CD8-positive, alpha-beta memory T cell (primary cell): Measurements from ENCODE around the gene LARP7. TPM values are rescaled to one million over a fixed set of nuclear protein-coding genes. Genes with fewer than 3 reads are reported as not detected.
A peak's percentile ranks its signal among the peaks of the same experiment; 100 is the strongest.

Experiments
- CTCF ChIA-PET: fragments of 350-600 bp; sonication (Branson Sonifier 250); formaldehyde crosslinking; loops from one replicate; lab custom pipeline; 2021; ENCODE audit warnings: antibody characterized with exemption; lab: Charles Lee
- POLR2A ChIA-PET: fragments of 350-600 bp; sonication (Branson Sonifier 250); formaldehyde crosslinking; loops from one replicate; lab custom pipeline; 2021; ENCODE audit warnings: antibody characterized with exemption; lab: Charles Lee
- DNase-seq, 5 donors: peaks; one replicate each; pipeline versions ENCODE4 v3.0.0 to v3.0.0-alpha.2; 2020 to 2022; ENCODE audit warnings: mixed read lengths in 1 of 5
- H3K27ac ChIP-seq: one replicate; pipeline ENCODE4 v1.7.0; 2013; ENCODE audit warnings: low read depth, mild to moderate bottlenecking, low read length, moderate library complexity
- H3K27me3 ChIP-seq: 2 replicates; pipeline ENCODE4 v1.7.0; 2013; ENCODE audit warnings: low read length, mild to moderate bottlenecking; ENCODE audit not compliant: insufficient read depth, poor library complexity, severe bottlenecking
- H3K36me3 ChIP-seq: 2 replicates; pipeline ENCODE4 v1.7.0; 2013; ENCODE audit warnings: mild to moderate bottlenecking, low read length, moderate library complexity; ENCODE audit not compliant: insufficient read depth
- H3K4me1 ChIP-seq: 2 replicates; pipeline ENCODE4 v1.7.0; 2013; ENCODE audit warnings: mild to moderate bottlenecking, low read length, moderate library complexity; ENCODE audit not compliant: insufficient read depth
- H3K4me3 ChIP-seq: 2 replicates; pipeline ENCODE4 v1.7.0; 2013; ENCODE audit warnings: mild to moderate bottlenecking, low read length
- H3K9me3 ChIP-seq: 2 replicates; pipeline ENCODE4 v1.7.0; 2013; ENCODE audit warnings: mild to moderate bottlenecking, low read length
- H3K27ac Mint-ChIP-seq, 8 donors: one replicate each; pipeline ENCODE4 v1.8.0; 2020 to 2021; ENCODE audit warnings: mixed read lengths in 8 of 8, mild to moderate bottlenecking in 6 of 8, inconsistent platforms in 3 of 8, moderate library complexity in 3 of 8
- H3K27me3 Mint-ChIP-seq, 2 donors: one replicate each; pipeline ENCODE4 v1.8.0; 2020 to 2021; ENCODE audit warnings: mixed read lengths in 2 of 2, mild to moderate bottlenecking in 1 of 2, moderate library complexity in 1 of 2
- H3K36me3 Mint-ChIP-seq, 3 donors: one replicate each; pipeline ENCODE4 v1.8.0; 2020 to 2021; ENCODE audit warnings: mixed read lengths in 3 of 3, inconsistent platforms in 1 of 3, mild to moderate bottlenecking in 1 of 3
- H3K4me1 Mint-ChIP-seq, 3 donors: one replicate each; pipeline ENCODE4 v1.8.0; 2020 to 2021; ENCODE audit warnings: mixed read lengths in 3 of 3, inconsistent platforms in 1 of 3, mild to moderate bottlenecking in 1 of 3
- H3K4me3 Mint-ChIP-seq, 7 donors: one replicate each; pipeline ENCODE4 v1.8.0; 2020 to 2021; ENCODE audit warnings: mixed read lengths in 7 of 7, mild to moderate bottlenecking in 6 of 7, moderate library complexity in 4 of 7, inconsistent platforms in 2 of 7
- H3K9me3 Mint-ChIP-seq, 5 donors: one replicate each; pipeline ENCODE4 v1.8.0; 2020 to 2022; ENCODE audit warnings: mixed read lengths in 5 of 5, mild to moderate bottlenecking in 3 of 5, moderate library complexity in 2 of 5, inconsistent platforms in 1 of 5
- polyA plus RNA-seq: library from polyadenylated mRNA; unstranded; fragments of 300-500 nt; fragmentation: Illumina TruSeq; gene quantifications from one replicate; pipeline ENCODE4 v1.2.3, GENCODE V29; 2021
- total RNA-seq, 2 experiments: library from RNA; stranded (reverse); gene quantifications; one replicate each; pipeline ENCODE4 v1.2.3, GENCODE V29; 2021

The LARP7 gene
- total and polyA plus RNA-seq, 3 experiments from 2014 or later = 46.1 to 51.4 (median 48.5) TPM

GRCh38 chr4:112677519-112678091 is 40.7 kb downstream of the LARP7 start:
- Histone ChIP-seq H3K27me3 (no peaks in the 10 kb centered on the region), H3K4me1 (no peaks in the 10 kb centered on the region), H3K27ac (no peak overlapping the region), H3K4me3 (no peak overlapping the region), H3K36me3 (no peaks in the 10 kb centered on the region), H3K9me3 (no peaks in the 10 kb centered on the region)
- no peaks in the 10 kb centered on the region for H3K9me3 Mint-ChIP-seq
- peaks cover 0 to 8% of the 10 kb centered on the region in 2 donors for H3K27me3 Mint-ChIP-seq
- POLR2A ChIA-PET = no interaction called here
- no peaks in the 10 kb centered on the region for H3K36me3 Mint-ChIP-seq
- no peak overlapping the region for H3K27ac Mint-ChIP-seq
- CTCF ChIA-PET = no interaction called here
- H3K4me3 Mint-ChIP-seq = no peak overlapping the region
- no peaks in the 10 kb centered on the region for H3K4me1 Mint-ChIP-seq
- no peak for DNase-seq

DNA sequence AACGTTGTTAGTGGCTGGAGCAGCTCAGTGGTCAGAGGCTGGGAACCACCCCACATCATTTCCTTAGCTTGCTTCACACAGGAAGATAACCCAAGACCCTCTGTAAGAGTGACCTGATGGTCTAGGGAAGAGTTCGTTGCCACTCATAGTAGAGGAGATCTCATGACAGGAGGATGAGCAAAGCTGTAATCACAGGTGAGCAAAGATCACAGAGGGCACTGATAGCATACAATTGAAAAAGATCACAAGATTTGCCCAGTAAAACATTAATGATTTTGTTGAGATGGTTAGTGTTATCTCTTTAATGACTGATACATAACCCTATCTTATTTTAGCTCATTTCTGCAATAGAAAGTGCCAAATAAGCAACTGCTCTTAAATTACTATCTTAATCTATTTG is 44.1 kb downstream of the LARP7 start:
- Mint-ChIP-seq H3K36me3 (no peaks in the 10 kb centered on the region), H3K4me3 (no peak overlapping the region), H3K9me3 (no peaks in the 10 kb centered on the region), H3K27ac (no peak overlapping the region), H3K27me3 (peaks cover 0 to 4% of the 10 kb centered on the region in 2 donors), H3K4me1 (no peaks in the 10 kb centered on the region)
- CTCF ChIA-PET = no interaction called here
- DNase-seq = no peak
- Histone ChIP-seq H3K9me3 (no peaks in the 10 kb centered on the region), H3K27me3 (no peaks in the 10 kb centered on the region), H3K36me3 (no peaks in the 10 kb centered on the region), H3K27ac (no peak overlapping the region), H3K4me1 (no peaks in the 10 kb centered on the region), H3K4me3 (no peak overlapping the region)
- POLR2A ChIA-PET = no interaction called here

DNA sequence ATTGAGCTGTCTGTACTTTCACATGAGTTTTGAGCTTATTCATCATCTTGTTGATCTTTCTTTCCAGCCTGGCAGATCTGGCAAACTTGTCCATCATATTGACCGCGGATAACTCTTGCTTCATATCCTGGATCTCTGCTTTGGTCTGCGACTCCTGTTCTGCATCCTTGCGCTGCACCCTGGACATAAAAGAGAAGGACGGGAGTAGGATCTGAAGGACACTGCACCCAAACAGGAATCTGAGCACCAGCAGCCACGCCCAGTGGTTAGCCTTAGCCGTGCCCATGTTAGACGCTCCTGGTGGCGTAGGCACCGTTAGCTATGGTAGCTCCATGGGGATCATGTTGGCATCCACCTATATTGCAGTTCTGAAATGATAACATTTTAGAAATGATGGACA is 56.6 kb downstream of the LARP7 start:
- Mint-ChIP-seq H3K4me3 (no peak overlapping the region), H3K27me3 (peaks cover 11 to 29% of the 10 kb centered on the region in 2 donors), H3K4me1 (no peaks in the 10 kb centered on the region), H3K9me3 (no peaks in the 10 kb centered on the region), H3K27ac (no peak overlapping the region), H3K36me3 (no peaks in the 10 kb centered on the region)
- POLR2A ChIA-PET = no interaction called here
- CTCF ChIA-PET = no interaction called here
- no peak overlapping the region for H3K27ac ChIP-seq
- DNase-seq = no peak
- H3K4me1 ChIP-seq = no peaks in the 10 kb centered on the region
- H3K9me3 ChIP-seq = no peaks in the 10 kb centered on the region
- no peak overlapping the region for H3K4me3 ChIP-seq
- no peaks in the 10 kb centered on the region for H3K27me3 ChIP-seq
- H3K36me3 ChIP-seq = no peaks in the 10 kb centered on the region

DNA sequence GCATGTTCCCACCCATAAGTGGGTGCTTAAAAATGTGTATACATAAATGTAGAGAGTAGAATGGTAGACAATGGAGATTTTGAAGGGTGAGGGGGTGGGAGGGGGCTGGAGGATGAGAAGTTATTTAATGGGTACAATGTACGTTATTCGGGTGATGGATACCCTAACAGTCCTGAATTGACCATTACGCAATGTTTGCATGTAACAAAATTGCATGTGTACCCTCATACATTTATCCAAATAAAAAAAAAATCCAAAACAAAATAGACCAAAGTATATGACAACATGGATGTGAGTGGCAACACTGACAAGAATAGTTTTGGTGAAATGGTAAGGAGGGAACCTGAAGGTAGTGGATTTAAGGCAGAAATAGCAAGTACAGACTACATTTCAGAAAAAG is 63.7 kb downstream of the LARP7 start:
- CTCF ChIA-PET = no interaction called here

GRCh38 chr4:112702892-112703291 is 65.9 kb downstream of the LARP7 start:
- Histone ChIP-seq H3K27me3 (peaks cover 5% of the 10 kb centered on the region), H3K4me3 (no peak overlapping the region), H3K36me3 (no peaks in the 10 kb centered on the region), H3K9me3 (no peaks in the 10 kb centered on the region), H3K4me1 (no peaks in the 10 kb centered on the region), H3K27ac (no peak overlapping the region)
- DNase-seq = no peak
- no peak overlapping the region for H3K4me3 Mint-ChIP-seq
- H3K27ac Mint-ChIP-seq = no peak overlapping the region
- no peaks in the 10 kb centered on the region for H3K9me3 Mint-ChIP-seq
- POLR2A ChIA-PET = interaction anchor here (0.7 kb wide), 1 partner anchor 45 kb away, joined by 5 read pairs; no protein-coding TSS in a partner anchor
- CTCF ChIA-PET = no interaction called here
- peaks cover 24 to 55% of the 10 kb centered on the region in 2 donors for H3K27me3 Mint-ChIP-seq
- peaks cover 13 to 22% (median 22%) of the 10 kb centered on the region in 3 donors for H3K4me1 Mint-ChIP-seq
- H3K36me3 Mint-ChIP-seq = peaks cover 0 to 3% (median 0%) of the 10 kb centered on the region in 3 donors

More for the DNA sequence above, 63.7 kb downstream of the LARP7 start:
- peaks cover 14 to 44% of the 10 kb centered on the region in 2 donors for H3K27me3 Mint-ChIP-seq
- no peaks in the 10 kb centered on the region for H3K9me3 ChIP-seq
- H3K4me1 Mint-ChIP-seq = peaks cover 5 to 11% (median 11%) of the 10 kb centered on the region in 3 donors
- no peak overlapping the region for H3K27ac Mint-ChIP-seq
- no peaks in the 10 kb centered on the region for H3K27me3 ChIP-seq
- peak overlapping the region in 1 of 7 donors; percentile 46 for H3K4me3 Mint-ChIP-seq
- no peak for DNase-seq
- no peaks in the 10 kb centered on the region for H3K36me3 ChIP-seq
- POLR2A ChIA-PET = no interaction called here
- no peaks in the 10 kb centered on the region for H3K4me1 ChIP-seq
- no peak overlapping the region for H3K27ac ChIP-seq
- H3K4me3 ChIP-seq = no peak overlapping the region
- no peaks in the 10 kb centered on the region for H3K36me3 Mint-ChIP-seq
- no peaks in the 10 kb centered on the region for H3K9me3 Mint-ChIP-seq

DNA sequence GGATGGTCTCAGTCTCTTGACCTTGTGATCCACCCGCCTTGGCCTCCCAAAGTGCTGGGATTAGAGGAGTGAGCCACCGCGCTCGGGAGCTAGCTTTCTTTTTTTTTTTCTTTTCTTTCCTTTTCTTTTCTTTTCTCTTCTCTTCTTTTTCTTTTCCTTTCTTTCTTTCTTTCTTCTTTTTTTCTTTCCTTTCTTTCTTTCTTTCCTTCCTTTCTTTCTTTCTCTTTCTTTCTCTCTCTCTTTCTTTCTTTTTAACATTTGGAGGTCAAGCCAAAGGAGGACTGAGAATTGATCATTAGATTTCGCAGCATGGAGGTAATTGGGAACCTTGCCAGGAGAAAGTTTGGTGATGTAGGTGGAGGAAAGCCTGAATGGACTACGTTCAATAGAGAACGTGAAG is 67.4 kb downstream of the LARP7 start:
- peak overlapping the region; percentile 76 to 90 (median 81) for H3K4me3 Mint-ChIP-seq
- H3K9me3 ChIP-seq = no peaks in the 10 kb centered on the region
- H3K4me1 Mint-ChIP-seq = peaks cover 13 to 22% (median 22%) of the 10 kb centered on the region in 3 donors
- no peaks in the 10 kb centered on the region for H3K4me1 ChIP-seq
- H3K9me3 Mint-ChIP-seq = no peaks in the 10 kb centered on the region
- no peak overlapping the region for H3K4me3 ChIP-seq
- peaks cover 25 to 58% of the 10 kb centered on the region in 2 donors for H3K27me3 Mint-ChIP-seq
- H3K27ac ChIP-seq = no peak overlapping the region
- POLR2A ChIA-PET = no interaction called here
- peaks cover 9% of the 10 kb centered on the region for H3K27me3 ChIP-seq
- DNase-seq = no peak
- H3K36me3 ChIP-seq = no peaks in the 10 kb centered on the region
- CTCF ChIA-PET = no interaction called here
- peak overlapping the region in 1 of 8 donors; percentile 61 for H3K27ac Mint-ChIP-seq
- peaks cover 0 to 3% (median 0%) of the 10 kb centered on the region in 3 donors for H3K36me3 Mint-ChIP-seq

DNA sequence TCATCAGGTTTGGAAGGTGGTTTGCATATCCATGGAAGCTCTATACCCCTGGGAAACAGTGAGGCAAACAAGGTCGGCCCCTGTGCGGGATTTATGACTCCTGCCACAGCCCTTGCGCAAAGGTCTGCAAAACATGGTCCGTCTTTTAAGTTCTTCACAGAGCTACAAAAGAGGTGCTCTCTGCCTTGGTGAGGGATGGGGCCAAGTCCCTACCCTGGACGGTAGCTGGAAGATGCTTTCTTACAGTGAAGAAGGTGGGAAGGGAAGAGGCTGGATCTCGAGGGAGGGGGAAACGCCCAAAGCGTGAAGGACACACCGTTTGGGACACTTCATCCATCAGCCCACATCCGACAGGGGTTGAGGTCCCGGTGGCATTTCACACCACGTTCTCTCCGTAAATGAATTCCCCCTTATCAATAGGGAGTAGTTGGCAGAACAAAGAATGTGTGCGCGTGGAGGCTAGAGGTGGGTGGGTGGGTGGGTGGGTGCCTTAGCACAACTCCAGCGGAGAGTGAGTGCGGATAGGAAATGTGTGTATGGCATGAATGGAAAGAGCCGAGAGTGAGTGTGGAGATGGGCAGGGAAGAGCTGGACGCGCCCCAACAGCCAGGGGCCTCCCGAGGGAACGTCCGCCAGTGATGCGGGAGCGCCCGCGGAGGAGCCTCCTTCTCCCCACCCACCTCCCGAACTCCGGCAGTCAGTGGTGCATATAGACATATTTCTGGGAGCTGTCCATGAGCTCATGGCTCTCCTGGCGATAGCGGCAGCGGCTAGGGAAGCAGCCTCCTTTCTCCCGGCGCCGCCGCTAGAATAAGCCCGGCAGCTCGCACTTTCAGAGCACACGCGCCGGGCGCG is 68.3 kb downstream of the LARP7 start:
- H3K4me3 Mint-ChIP-seq = peak overlapping the region; percentile 76 to 90 (median 81)
- no peaks in the 10 kb centered on the region for H3K9me3 ChIP-seq
- POLR2A ChIA-PET = no interaction called here
- H3K4me3 ChIP-seq = no peak overlapping the region
- no peaks in the 10 kb centered on the region for H3K4me1 ChIP-seq
- no peak overlapping the region for H3K27ac ChIP-seq
- DNase-seq = peak in 1 of 5 donors; percentile 1
- H3K27me3 ChIP-seq = peaks cover 16% of the 10 kb centered on the region
- H3K9me3 Mint-ChIP-seq = no peaks in the 10 kb centered on the region
- H3K4me1 Mint-ChIP-seq = peaks cover 13 to 22% (median 22%) of the 10 kb centered on the region in 3 donors
- CTCF ChIA-PET = no interaction called here
- H3K27me3 Mint-ChIP-seq = peaks cover 32 to 61% of the 10 kb centered on the region in 2 donors
- no peaks in the 10 kb centered on the region for H3K36me3 ChIP-seq
- H3K27ac Mint-ChIP-seq = peak overlapping the region in 2 of 8 donors; percentile 10 to 16
- peaks cover 0 to 3% (median 0%) of the 10 kb centered on the region in 3 donors for H3K36me3 Mint-ChIP-seq
